Measurements from ENCODE around the gene BCAS1. TPM values are rescaled to one million over a fixed set of nuclear protein-coding genes. Genes with fewer than 3 reads are reported as not detected.

BCAS1 gene
- total RNA-seq, 1 donor from 2014 or later: 0.32 TPM

DNA sequence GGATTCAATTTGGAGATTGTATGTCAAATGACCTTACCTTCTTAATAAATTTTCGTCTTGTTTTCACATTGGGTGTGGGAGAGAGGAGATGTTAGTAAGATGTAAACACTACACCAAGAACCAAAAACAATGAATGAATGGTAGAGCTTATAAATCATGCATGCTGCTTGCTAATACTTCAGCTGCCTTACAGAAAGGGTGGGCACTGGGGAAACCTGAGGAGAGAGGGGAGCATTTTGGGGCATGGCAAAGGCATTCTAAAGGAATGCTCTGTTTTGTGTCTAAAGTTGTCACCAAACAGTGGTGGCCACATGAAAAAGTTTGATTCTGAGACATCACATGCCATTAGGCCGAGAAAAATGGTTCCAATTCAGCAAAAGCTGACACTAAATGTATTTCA is 80.4 kb downstream of the BCAS1 start:
- no peak for DNase-seq
- H3K4me3 Mint-ChIP-seq (ENCODE audit: unreplicated experiment): no peak overlapping the region
- no peaks in the 10 kb centered on the region for H3K36me3 Mint-ChIP-seq (ENCODE audit: unreplicated experiment)
- H3K9me3 Mint-ChIP-seq (ENCODE audit: unreplicated experiment): no peaks in the 10 kb centered on the region
- H3K27ac Mint-ChIP-seq (ENCODE audit: unreplicated experiment): no peak overlapping the region
- no peaks in the 10 kb centered on the region for H3K4me1 Mint-ChIP-seq (ENCODE audit: low read depth, unreplicated experiment)
- H3K27me3 Mint-ChIP-seq (ENCODE audit: unreplicated experiment): no peaks in the 10 kb centered on the region
- TF ChIP-seq, protein P1, sequence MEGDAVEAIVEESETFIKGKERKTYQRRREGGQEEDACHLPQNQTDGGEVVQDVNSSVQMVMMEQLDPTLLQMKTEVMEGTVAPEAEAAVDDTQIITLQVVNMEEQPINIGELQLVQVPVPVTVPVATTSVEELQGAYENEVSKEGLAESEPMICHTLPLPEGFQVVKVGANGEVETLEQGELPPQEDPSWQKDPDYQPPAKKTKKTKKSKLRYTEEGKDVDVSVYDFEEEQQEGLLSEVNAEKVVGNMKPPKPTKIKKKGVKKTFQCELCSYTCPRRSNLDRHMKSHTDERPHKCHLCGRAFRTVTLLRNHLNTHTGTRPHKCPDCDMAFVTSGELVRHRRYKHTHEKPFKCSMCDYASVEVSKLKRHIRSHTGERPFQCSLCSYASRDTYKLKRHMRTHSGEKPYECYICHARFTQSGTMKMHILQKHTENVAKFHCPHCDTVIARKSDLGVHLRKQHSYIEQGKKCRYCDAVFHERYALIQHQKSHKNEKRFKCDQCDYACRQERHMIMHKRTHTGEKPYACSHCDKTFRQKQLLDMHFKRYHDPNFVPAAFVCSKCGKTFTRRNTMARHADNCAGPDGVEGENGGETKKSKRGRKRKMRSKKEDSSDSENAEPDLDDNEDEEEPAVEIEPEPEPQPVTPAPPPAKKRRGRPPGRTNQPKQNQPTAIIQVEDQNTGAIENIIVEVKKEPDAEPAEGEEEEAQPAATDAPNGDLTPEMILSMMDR (IDR thresholded peaks at IDR 0.05; ENCODE audit: partially characterized antibody, unreplicated experiment): no peak

DNA sequence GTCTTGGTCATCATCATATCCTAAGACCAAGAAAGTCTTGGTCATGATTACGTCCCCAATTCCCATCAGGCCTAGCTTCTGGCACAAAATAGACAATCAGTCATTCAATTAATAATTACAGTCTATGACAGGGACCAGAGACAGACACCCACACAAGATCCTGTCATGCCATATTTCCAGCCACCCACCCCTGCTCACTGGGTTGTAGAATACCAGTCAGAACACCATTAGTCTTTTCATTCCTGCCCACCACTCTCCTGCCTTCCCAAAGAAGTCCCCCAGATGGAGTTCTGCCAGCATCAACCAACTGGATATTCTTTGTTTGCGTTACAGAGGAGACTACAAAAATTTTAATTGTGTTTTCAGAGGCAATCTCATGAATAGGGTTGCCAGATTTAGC is 81.0 kb downstream of the BCAS1 start:
- no peaks in the 10 kb centered on the region for H3K4me1 Mint-ChIP-seq (ENCODE audit: low read depth, unreplicated experiment)

DNA sequence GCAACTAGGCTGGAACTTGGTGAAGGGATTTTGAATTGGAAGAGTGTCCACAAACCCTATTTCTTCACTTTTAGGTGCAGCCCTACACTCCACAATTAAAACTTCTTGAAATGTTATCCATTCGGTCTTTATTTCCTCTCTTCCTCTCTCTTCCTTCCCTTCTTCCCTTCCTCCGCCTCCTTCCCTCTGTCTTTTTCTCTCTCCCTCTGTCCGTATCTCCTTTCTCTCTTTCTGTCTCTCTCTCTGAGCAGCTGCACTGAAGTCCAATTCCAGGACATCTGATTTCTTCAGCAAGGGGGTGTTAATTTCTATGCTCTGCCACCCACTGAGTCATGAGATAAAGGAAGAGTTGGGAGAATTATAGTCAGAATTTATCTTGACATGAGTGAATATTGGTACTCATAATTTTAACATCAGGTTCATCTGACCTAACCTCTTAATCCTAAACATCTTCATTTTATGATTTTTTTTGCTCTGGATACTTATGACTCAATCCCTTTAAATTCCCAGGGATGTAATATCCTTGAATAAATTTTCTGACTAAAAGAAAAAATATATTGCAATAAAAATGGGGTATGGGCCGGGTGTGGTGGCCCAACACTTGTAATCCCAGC is 84.2 kb downstream of the BCAS1 start:
- Mint-ChIP-seq H3K27ac (ENCODE audit: unreplicated experiment) (no peak overlapping the region), H3K36me3 (ENCODE audit: unreplicated experiment) (peaks cover 5% of the 10 kb centered on the region), H3K27me3 (ENCODE audit: unreplicated experiment) (no peaks in the 10 kb centered on the region), H3K4me1 (ENCODE audit: low read depth, unreplicated experiment) (peaks cover 1% of the 10 kb centered on the region), H3K4me3 (ENCODE audit: unreplicated experiment) (no peak overlapping the region), H3K9me3 (ENCODE audit: unreplicated experiment) (no peaks in the 10 kb centered on the region)
- no peak for DNase-seq
- TF ChIP-seq, protein P1 (IDR thresholded peaks at IDR 0.05; ENCODE audit: partially characterized antibody, unreplicated experiment): no peak

More for the DNA sequence above, 81.0 kb downstream of the BCAS1 start:
- DNase-seq: no peak
- H3K4me3 Mint-ChIP-seq (ENCODE audit: unreplicated experiment): no peak overlapping the region
- H3K27ac Mint-ChIP-seq (ENCODE audit: unreplicated experiment): no peak overlapping the region
- H3K9me3 Mint-ChIP-seq (ENCODE audit: unreplicated experiment): no peaks in the 10 kb centered on the region
- H3K36me3 Mint-ChIP-seq (ENCODE audit: unreplicated experiment): no peaks in the 10 kb centered on the region
- no peaks in the 10 kb centered on the region for H3K27me3 Mint-ChIP-seq (ENCODE audit: unreplicated experiment)
- TF ChIP-seq, protein P1 (IDR thresholded peaks at IDR 0.05; ENCODE audit: partially characterized antibody, unreplicated experiment): no peak

DNA sequence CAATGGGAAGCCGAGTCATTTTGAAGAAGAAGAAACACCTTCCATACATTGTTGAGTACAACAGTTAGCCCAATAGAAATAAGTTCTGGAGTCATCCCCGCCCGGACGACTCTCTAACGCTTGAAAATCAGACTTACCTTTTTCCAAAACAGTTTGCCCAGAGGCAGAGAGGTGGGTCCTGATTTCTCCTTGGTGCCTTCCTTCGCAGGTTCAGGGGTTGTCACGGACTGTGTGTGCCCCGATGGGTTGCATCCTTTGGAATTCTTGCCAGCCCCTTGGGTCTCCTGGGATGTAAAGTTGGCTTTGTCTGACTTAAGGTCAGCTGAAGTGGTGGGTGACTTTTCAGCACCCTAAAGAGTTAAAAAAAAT is 85.3 kb downstream of the BCAS1 start:
- TF ChIP-seq, protein P1 (IDR thresholded peaks at IDR 0.05; ENCODE audit: partially characterized antibody, unreplicated experiment): no peak
- Mint-ChIP-seq H3K9me3 (ENCODE audit: unreplicated experiment) (no peaks in the 10 kb centered on the region), H3K4me3 (ENCODE audit: unreplicated experiment) (no peak overlapping the region), H3K27ac (ENCODE audit: unreplicated experiment) (no peak overlapping the region), H3K27me3 (ENCODE audit: unreplicated experiment) (peaks cover 2% of the 10 kb centered on the region), H3K36me3 (ENCODE audit: unreplicated experiment) (peaks cover 9% of the 10 kb centered on the region), H3K4me1 (ENCODE audit: low read depth, unreplicated experiment) (peaks cover 1% of the 10 kb centered on the region)
- DNase-seq: no peak

DNA sequence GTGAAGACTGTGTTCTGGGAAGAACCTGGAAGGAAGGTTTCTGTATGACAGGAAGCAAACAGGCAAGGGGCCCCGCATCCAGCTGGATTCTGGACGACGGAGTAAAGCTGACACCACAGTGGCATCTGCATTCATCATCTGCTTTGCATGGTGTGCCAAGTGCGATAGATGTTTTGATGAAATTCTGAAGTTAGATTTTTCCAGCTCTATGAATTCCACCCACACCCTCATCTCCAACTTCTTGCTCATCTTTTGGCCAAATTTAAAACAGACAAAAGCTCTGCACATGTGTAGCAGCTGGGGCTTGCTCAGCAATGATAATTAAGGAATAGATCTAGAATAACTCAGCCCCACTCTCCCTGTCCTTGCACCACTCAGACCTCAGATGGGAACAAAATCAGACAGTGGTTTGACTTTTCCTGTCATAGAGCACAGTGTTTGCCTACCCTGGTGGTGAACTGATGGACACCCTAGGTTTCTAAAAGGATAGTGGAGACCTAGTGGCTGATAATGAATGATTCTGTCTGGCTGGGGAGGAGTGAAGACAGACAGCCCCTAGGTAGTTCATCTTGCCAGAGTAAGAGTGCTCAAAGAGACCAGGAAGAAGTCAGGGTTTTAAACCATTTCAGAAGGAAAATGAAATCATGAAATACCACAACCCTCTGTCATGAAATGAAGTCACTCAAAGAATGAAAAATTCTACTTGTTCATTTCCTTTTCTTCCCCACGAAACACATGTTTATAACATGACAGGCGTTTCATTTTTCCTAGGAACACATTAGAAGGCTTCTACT is 85.8 kb downstream of the BCAS1 start:
- Mint-ChIP-seq H3K4me3 (ENCODE audit: unreplicated experiment) (no peak overlapping the region), H3K36me3 (ENCODE audit: unreplicated experiment) (peaks cover 9% of the 10 kb centered on the region), H3K27me3 (ENCODE audit: unreplicated experiment) (peaks cover 2% of the 10 kb centered on the region), H3K4me1 (ENCODE audit: low read depth, unreplicated experiment) (peaks cover 1% of the 10 kb centered on the region), H3K27ac (ENCODE audit: unreplicated experiment) (no peak overlapping the region), H3K9me3 (ENCODE audit: unreplicated experiment) (no peaks in the 10 kb centered on the region)
- TF ChIP-seq, protein P1 (IDR thresholded peaks at IDR 0.05; ENCODE audit: partially characterized antibody, unreplicated experiment): no peak
- DNase-seq: no peak

Data from glutamatergic neuron (in vitro differentiated cells).